HEK293 (cell line): ENCODE measurements around the gene CDK14.

Experiments used
- CTCF ChIP-seq: fragments of 450-650 bp; formaldehyde crosslinking; IDR thresholded peaks from 2 replicates; pipeline ENCODE4 v1.5.1; 2016; ENCODE audit warnings: missing biosample characterization, missing genetic modification characterization
- IKZF3 ChIP-seq: fragments of 450-650 bp; IDR thresholded peaks from 2 replicates; pipeline ENCODE4 v1.5.0; 2018; ENCODE audit warnings: missing biosample characterization, mild to moderate bottlenecking, missing genetic modification characterization, moderate library complexity
- KLF8 ChIP-seq: fragments of 450-650 bp; formaldehyde crosslinking; IDR thresholded peaks from 2 replicates; pipeline ENCODE4 v1.5.1; 2016; ENCODE audit warnings: missing biosample characterization, missing genetic modification characterization
- PRDM4 ChIP-seq: fragments of 450-650 bp; formaldehyde crosslinking; IDR thresholded peaks from 2 replicates; pipeline ENCODE4 v1.5.1; 2017; ENCODE audit warnings: missing biosample characterization, missing genetic modification characterization
- SP2 ChIP-seq: fragments of 450-650 bp; formaldehyde crosslinking; IDR thresholded peaks from 2 replicates; pipeline ENCODE4 v1.5.1; 2016; ENCODE audit warnings: missing biosample characterization, missing genetic modification characterization
- ZBTB1 ChIP-seq: fragments of 450-650 bp; formaldehyde crosslinking; IDR thresholded peaks from 2 replicates; pipeline ENCODE4 v1.5.1; 2016; ENCODE audit warnings: missing biosample characterization, missing genetic modification characterization
- ZBTB48 ChIP-seq: fragments of 450-650 bp; formaldehyde crosslinking; IDR thresholded peaks from 2 replicates; pipeline ENCODE4 v1.5.1; 2016; ENCODE audit warnings: missing biosample characterization, missing genetic modification characterization
- ZBTB7A ChIP-seq: fragments of 450-650 bp; formaldehyde crosslinking; IDR thresholded peaks from 2 replicates; pipeline ENCODE4 v1.5.1; 2016; ENCODE audit warnings: low read depth, missing biosample characterization, missing genetic modification characterization
- ZEB2 ChIP-seq: fragments of 450-650 bp; formaldehyde crosslinking; IDR thresholded peaks from 2 replicates; pipeline ENCODE4 v1.5.1; 2016; ENCODE audit warnings: missing biosample characterization, missing genetic modification characterization
- ZFHX2 ChIP-seq: fragments of 450-650 bp; formaldehyde crosslinking; conservative IDR thresholded peaks from 2 replicates; pipeline ENCODE4 v1.5.1; 2016; ENCODE audit warnings: missing biosample characterization, missing genetic modification characterization
- ZNF175 ChIP-seq: fragments of 450-650 bp; formaldehyde crosslinking; IDR thresholded peaks from 2 replicates; pipeline ENCODE4 v1.5.1; 2016; ENCODE audit warnings: missing biosample characterization, missing genetic modification characterization
- ZNF23 ChIP-seq: fragments of 450-650 bp; formaldehyde crosslinking; IDR thresholded peaks from 2 replicates; pipeline ENCODE4 v1.5.1; 2016; ENCODE audit warnings: missing biosample characterization, missing genetic modification characterization, borderline replicate concordance
- ZNF24 ChIP-seq: fragments of 450-650 bp; formaldehyde crosslinking; IDR thresholded peaks from 2 replicates; pipeline ENCODE4 v1.5.1; 2016; ENCODE audit warnings: missing biosample characterization, missing genetic modification characterization
- ZNF248 ChIP-seq: fragments of 450-650 bp; formaldehyde crosslinking; IDR thresholded peaks from 2 replicates; pipeline ENCODE4 v1.5.1; 2017; ENCODE audit warnings: missing biosample characterization, missing genetic modification characterization
- ZNF341 ChIP-seq: fragments of 450-650 bp; formaldehyde crosslinking; IDR thresholded peaks from 2 replicates; pipeline ENCODE4; 2016; ENCODE audit warnings: low read depth, missing biosample characterization, missing genetic modification characterization
- ZNF362 ChIP-seq: fragments of 450-650 bp; formaldehyde crosslinking; IDR thresholded peaks from 2 replicates; pipeline ENCODE4 v1.5.1; 2016; ENCODE audit warnings: missing biosample characterization, missing genetic modification characterization
- ZNF510 ChIP-seq: fragments of 450-650 bp; formaldehyde crosslinking; IDR thresholded peaks from 2 replicates; pipeline ENCODE4 v1.5.1; 2018; ENCODE audit warnings: mild to moderate bottlenecking, missing genetic modification characterization, missing biosample characterization; ENCODE audit not compliant: insufficient replicate concordance
- ZNF580 ChIP-seq: fragments of 450-650 bp; formaldehyde crosslinking; IDR thresholded peaks from 2 replicates; pipeline ENCODE4 v1.5.1; 2016; ENCODE audit warnings: missing biosample characterization, missing genetic modification characterization
- ZNF596 ChIP-seq: fragments of 450-650 bp; IDR thresholded peaks from 2 replicates; pipeline ENCODE4 v1.5.0; 2018; ENCODE audit warnings: missing biosample characterization, mild to moderate bottlenecking, missing genetic modification characterization, moderate library complexity
- ZNF610 ChIP-seq: fragments of 450-650 bp; formaldehyde crosslinking; IDR thresholded peaks from 2 replicates; pipeline ENCODE4 v1.5.1; 2016; ENCODE audit warnings: missing biosample characterization, missing genetic modification characterization, borderline replicate concordance
- ZNF626 ChIP-seq: fragments of 450-650 bp; sonication (Bioruptor Pico); formaldehyde crosslinking; IDR thresholded peaks from 2 replicates; pipeline ENCODE4 v1.5.1; 2018; ENCODE audit warnings: missing biosample characterization, missing genetic modification characterization, inconsistent platforms
- ZNF677 ChIP-seq: fragments of 450-650 bp; IDR thresholded peaks from 2 replicates; pipeline ENCODE4 v1.5.0; 2018; ENCODE audit warnings: missing biosample characterization, mild to moderate bottlenecking, missing genetic modification characterization, moderate library complexity
- ZNF843 ChIP-seq: fragments of 450-650 bp; formaldehyde crosslinking; IDR thresholded peaks from 2 replicates; pipeline ENCODE4 v1.5.1; 2016; ENCODE audit warnings: missing biosample characterization, missing genetic modification characterization
- ZSCAN30 ChIP-seq: fragments of 450-650 bp; IDR thresholded peaks from 2 replicates; pipeline ENCODE4 v1.5.1; 2018; ENCODE audit warnings: missing biosample characterization, mild to moderate bottlenecking, missing genetic modification characterization, moderate library complexity
- TF ChIP-seq, protein P1 (sequence below): fragments of 450-650 bp; formaldehyde crosslinking; IDR thresholded peaks from 2 replicates; pipeline ENCODE4 v1.5.1; 2016; ENCODE audit warnings: missing biosample characterization, missing genetic modification characterization

CDK14 gene

GRCh38 chr7:90594751-90595317 is 1.3 kb upstream of the CDK14 start (continued):
- TF ChIP-seq, protein P1, sequence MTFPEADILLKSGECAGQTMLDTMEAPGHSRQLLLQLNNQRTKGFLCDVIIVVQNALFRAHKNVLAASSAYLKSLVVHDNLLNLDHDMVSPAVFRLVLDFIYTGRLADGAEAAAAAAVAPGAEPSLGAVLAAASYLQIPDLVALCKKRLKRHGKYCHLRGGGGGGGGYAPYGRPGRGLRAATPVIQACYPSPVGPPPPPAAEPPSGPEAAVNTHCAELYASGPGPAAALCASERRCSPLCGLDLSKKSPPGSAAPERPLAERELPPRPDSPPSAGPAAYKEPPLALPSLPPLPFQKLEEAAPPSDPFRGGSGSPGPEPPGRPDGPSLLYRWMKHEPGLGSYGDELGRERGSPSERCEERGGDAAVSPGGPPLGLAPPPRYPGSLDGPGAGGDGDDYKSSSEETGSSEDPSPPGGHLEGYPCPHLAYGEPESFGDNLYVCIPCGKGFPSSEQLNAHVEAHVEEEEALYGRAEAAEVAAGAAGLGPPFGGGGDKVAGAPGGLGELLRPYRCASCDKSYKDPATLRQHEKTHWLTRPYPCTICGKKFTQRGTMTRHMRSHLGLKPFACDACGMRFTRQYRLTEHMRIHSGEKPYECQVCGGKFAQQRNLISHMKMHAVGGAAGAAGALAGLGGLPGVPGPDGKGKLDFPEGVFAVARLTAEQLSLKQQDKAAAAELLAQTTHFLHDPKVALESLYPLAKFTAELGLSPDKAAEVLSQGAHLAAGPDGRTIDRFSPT (tag by site-specific recombination): no peak
- no peak for TF ChIP-seq ZFHX2 (tag by site-specific recombination)
- TF ChIP-seq ZNF626: no peak
- TF ChIP-seq ZNF248 (tag by site-specific recombination): no peak
- TF ChIP-seq ZNF843: no peak
- TF ChIP-seq IKZF3: 0 out of 2 replicates have a peak, but pooled peaks have one; percentile 27
- TF ChIP-seq ZNF341: peak; percentile 42; the same call in 1 of the 2 replicates
- peak; percentile 6 for TF ChIP-seq ZNF510
- no peak for TF ChIP-seq ZBTB1 (tag by site-specific recombination)
- 0 out of 2 replicates have a peak, but pooled peaks have one; percentile 18 for TF ChIP-seq ZNF24
- no peak for TF ChIP-seq SP2 (tag by site-specific recombination)
- TF ChIP-seq ZBTB48 (tag by site-specific recombination): no peak
- no peak for TF ChIP-seq PRDM4 (tag by site-specific recombination)
- no peak for TF ChIP-seq CTCF
- 0 out of 2 replicates have a peak, but pooled peaks have one; percentile 32 for TF ChIP-seq ZNF362 (tag by site-specific recombination)
- TF ChIP-seq ZNF580 (tag by site-specific recombination): no peak
- no peak for TF ChIP-seq ZNF610 (tag by site-specific recombination)
- no peak for TF ChIP-seq ZSCAN30
- 0 out of 2 replicates have a peak, but pooled peaks have one; percentile 16 for TF ChIP-seq ZEB2
- no peak for TF ChIP-seq ZNF175 (tag by site-specific recombination)
- TF ChIP-seq ZNF23 (tag by site-specific recombination): no peak
- TF ChIP-seq ZBTB7A (tag by site-specific recombination): no peak
- TF ChIP-seq ZNF596 (tag by site-specific recombination): no peak
- TF ChIP-seq ZNF677: no peak
- TF ChIP-seq KLF8 (tag by site-specific recombination): peak; percentile 23; the same call in 1 of the 2 replicates
